ENCODE measurements around the gene CDH13. TPM values are rescaled to one million over a fixed set of nuclear protein-coding genes. Genes with fewer than 3 reads are reported as not detected.

The CDH13 gene
- polyA plus RNA-seq, 2 of the 4 experiments (the other 2 are of a cell fraction): not detected

- no peak for TF ChIP-seq EHF (CRISPR knock-in tag; IDR thresholded peaks at IDR 0.05)
- TF ChIP-seq HOXB5 (CRISPR knock-in tag; IDR thresholded peaks at IDR 0.05): no peak
- no peak for TF ChIP-seq FOSL2 (IDR thresholded peaks at IDR 0.05)
- TF ChIP-seq FOSL2 (CRISPR knock-in tag; IDR thresholded peaks at IDR 0.05): no peak
These were observed 401.2 kb downstream of the CDH13 start (continued) for GRCh38 chr16:83027973-83028372.

GRCh38 chr16:83029467-83029866, 402.7 kb downstream of the CDH13 start:
- Histone ChIP-seq H3K4me1 (no peaks in the 10 kb centered on the region), H3K4me3 (no peak overlapping the region), H3K9me3 (no peaks in the 10 kb centered on the region), H3K27ac (no peak overlapping the region), H3K4me2 (no peak overlapping the region)
- WGBS (ENCODE audit: missing lambda C conversion rate): 0% methylated on average over 2 of the region's 2 CpGs
- ChIA-PET CTCF (no interaction called here), POLR2A (no interaction called here)
- TF ChIP-seq HMGXB4 (CRISPR knock-in tag; IDR thresholded peaks at IDR 0.05; ENCODE audit: borderline replicate concordance) (no peak), BHLHE40 (IDR thresholded peaks at IDR 0.05; ENCODE audit: low read depth, low read length) (no peak), PBX3 (IDR thresholded peaks at IDR 0.05) (no peak), ESRRA (IDR thresholded peaks at IDR 0.05; ENCODE audit: borderline replicate concordance, low read length) (no peak), KDM5A (IDR thresholded peaks at IDR 0.05) (no peak), RARB (CRISPR knock-in tag; IDR thresholded peaks at IDR 0.05) (no peak), TP53 (CRISPR knock-in tag; IDR thresholded peaks at IDR 0.05) (no peak), HOXA7 (CRISPR knock-in tag; IDR thresholded peaks at IDR 0.05) (no peak), ZFP36 (IDR thresholded peaks at IDR 0.05; ENCODE audit: borderline replicate concordance, partially characterized antibody) (no peak)
- ATAC-seq (no peak), FAIRE-seq (no peak), DNase-seq (ENCODE audit: low read depth in 1 of 2, low spot score in 1 of 2) (no peak)

- Histone ChIP-seq H3K4me1 (no peaks in the 10 kb centered on the region), H3K4me2 (no peak overlapping the region), H3K27ac (no peak overlapping the region), H3K4me3 (no peak overlapping the region), H3K9me3 (no peaks in the 10 kb centered on the region)
- ChIA-PET POLR2A (no interaction called here), CTCF (no interaction called here)
- no peak for DNase-seq (ENCODE audit: low read depth in 1 of 2, low spot score in 1 of 2)
- ATAC-seq: no peak
- no peak for TF ChIP-seq HES2 (IDR thresholded peaks at IDR 0.05)
- no peak for TF ChIP-seq HMGXB4 (CRISPR knock-in tag; IDR thresholded peaks at IDR 0.05; ENCODE audit: borderline replicate concordance)
- no peak for TF ChIP-seq ATOH8 (CRISPR knock-in tag; IDR thresholded peaks at IDR 0.05; ENCODE audit: low read depth)
- TF ChIP-seq GATA3 (IDR thresholded peaks at IDR 0.05; ENCODE audit: borderline replicate concordance): no peak
- TF ChIP-seq CHD2 (IDR thresholded peaks at IDR 0.05; ENCODE audit: low read length, partially characterized antibody): no peak
- TF ChIP-seq SREBF2 (IDR thresholded peaks at IDR 0.05): no peak
- TF ChIP-seq RCOR1 (IDR thresholded peaks at IDR 0.05; ENCODE audit: low read depth, low read length): no peak
- TF ChIP-seq ZC3H11A (IDR thresholded peaks at IDR 0.05): no peak
- TF ChIP-seq EHF (CRISPR knock-in tag; IDR thresholded peaks at IDR 0.05): no peak
- no peak for TF ChIP-seq POLR2AphosphoS2 (conservative IDR thresholded peaks at IDR 0.05; ENCODE audit: low read length)
- TF ChIP-seq HOXB5 (CRISPR knock-in tag; IDR thresholded peaks at IDR 0.05): no peak
- TF ChIP-seq CEBPB (IDR thresholded peaks at IDR 0.05): no peak
- 3% methylated on average over 3 of the region's 3 CpGs for WGBS (ENCODE audit: missing lambda C conversion rate)
- no peak for FAIRE-seq
These were observed 404.8 kb downstream of the CDH13 start for GRCh38 chr16:83031524-83031923.
